22Rv1 (cell line): ENCODE data around the gene PER3.

Source experiments
- ZFX ChIP-seq: fragments of 450-650 bp; IDR thresholded peaks from 2 replicates; pipeline ENCODE4 v1.6.1; 2017; ENCODE audit warnings: antibody characterized with exemption, borderline replicate concordance
- TF ChIP-seq, protein P1 (sequence below): fragments of 450-650 bp; IDR thresholded peaks from 2 replicates; pipeline ENCODE4 v1.5.1; 2017; ENCODE audit warnings: mild to moderate bottlenecking

DNA sequence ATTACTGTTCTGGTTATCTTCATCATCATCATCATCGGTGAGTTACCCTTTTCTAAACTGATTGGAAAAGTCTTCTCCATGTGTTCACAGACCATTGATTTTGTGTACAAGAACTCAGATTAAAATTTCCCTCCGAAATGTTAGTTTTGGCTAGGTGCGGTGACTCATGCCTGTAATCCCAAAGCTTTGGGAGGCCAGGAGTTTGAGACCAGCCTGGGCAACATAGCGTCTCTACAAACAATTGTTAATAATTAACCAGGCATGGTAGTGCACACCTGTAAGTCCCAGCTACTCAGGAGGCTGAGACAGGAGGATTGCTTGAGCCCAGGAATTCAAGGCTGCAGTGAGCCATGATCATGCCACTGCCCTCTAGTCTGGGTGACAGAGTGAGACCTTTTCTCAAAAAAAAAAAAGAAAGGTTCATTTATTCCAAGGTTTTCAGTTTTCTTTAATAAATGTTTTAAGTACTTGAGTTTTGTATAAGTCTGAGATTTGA is 5.9 kb upstream of the PER3 start:
- TF ChIP-seq, protein P1, sequence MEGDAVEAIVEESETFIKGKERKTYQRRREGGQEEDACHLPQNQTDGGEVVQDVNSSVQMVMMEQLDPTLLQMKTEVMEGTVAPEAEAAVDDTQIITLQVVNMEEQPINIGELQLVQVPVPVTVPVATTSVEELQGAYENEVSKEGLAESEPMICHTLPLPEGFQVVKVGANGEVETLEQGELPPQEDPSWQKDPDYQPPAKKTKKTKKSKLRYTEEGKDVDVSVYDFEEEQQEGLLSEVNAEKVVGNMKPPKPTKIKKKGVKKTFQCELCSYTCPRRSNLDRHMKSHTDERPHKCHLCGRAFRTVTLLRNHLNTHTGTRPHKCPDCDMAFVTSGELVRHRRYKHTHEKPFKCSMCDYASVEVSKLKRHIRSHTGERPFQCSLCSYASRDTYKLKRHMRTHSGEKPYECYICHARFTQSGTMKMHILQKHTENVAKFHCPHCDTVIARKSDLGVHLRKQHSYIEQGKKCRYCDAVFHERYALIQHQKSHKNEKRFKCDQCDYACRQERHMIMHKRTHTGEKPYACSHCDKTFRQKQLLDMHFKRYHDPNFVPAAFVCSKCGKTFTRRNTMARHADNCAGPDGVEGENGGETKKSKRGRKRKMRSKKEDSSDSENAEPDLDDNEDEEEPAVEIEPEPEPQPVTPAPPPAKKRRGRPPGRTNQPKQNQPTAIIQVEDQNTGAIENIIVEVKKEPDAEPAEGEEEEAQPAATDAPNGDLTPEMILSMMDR: no peak
- no peak for TF ChIP-seq ZFX
